T-helper 9 cell (primary cell): Measurements from ENCODE around the gene RHD.
A peak's percentile ranks its signal among the peaks of the same experiment; 100 is the strongest.
"Not testable (repeated sequence)": the region's sequence is repeated elsewhere in the genome, so short reads cannot be mapped to it uniquely, and the experiment has no call there.

Experiments
- DNase-seq: peaks from one replicate; pipeline ENCODE4 v3.0.0-alpha.2; 2020

The RHD gene

DNA sequence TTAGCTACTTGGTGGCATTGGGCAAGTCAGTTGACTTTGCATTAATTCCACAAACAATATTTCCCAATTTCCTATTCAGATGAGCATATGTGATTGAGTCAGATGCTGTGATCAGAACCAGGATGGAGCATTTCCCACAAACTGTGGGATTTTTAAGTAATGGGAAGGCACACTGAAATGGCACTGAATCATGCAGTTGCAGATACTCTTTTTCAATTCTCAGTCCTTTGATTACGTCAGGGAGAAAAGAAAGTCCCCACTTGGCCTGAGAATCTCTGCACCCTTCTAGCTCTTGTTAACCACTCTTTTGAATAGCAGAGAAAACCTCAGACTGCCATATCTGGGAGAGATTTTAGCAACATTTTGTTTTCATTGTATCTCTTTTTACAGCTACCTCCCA, 36.8 kb downstream of the RHD start:
- not testable (repeated sequence) for DNase-seq

DNA sequence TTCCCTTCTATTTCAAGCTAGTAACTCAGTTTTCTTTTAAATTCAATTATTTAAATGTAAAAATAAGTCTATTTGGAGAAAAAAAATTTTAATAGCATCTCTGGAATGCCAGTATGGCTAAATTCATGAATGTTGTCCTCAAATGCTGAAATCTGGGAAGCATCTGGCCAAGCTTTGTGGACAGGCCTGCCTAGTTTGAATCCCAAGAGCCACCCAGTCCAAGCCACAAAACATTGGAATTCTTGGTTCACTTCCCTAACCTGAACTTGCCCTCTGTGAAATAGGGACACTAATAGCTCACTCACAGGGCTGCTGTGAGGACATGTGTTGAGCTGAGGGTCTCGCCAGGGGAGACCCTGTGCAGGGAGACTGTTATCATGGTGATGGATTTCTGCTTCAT, 37.2 kb downstream of the RHD start:
- not testable (repeated sequence) for DNase-seq

DNA sequence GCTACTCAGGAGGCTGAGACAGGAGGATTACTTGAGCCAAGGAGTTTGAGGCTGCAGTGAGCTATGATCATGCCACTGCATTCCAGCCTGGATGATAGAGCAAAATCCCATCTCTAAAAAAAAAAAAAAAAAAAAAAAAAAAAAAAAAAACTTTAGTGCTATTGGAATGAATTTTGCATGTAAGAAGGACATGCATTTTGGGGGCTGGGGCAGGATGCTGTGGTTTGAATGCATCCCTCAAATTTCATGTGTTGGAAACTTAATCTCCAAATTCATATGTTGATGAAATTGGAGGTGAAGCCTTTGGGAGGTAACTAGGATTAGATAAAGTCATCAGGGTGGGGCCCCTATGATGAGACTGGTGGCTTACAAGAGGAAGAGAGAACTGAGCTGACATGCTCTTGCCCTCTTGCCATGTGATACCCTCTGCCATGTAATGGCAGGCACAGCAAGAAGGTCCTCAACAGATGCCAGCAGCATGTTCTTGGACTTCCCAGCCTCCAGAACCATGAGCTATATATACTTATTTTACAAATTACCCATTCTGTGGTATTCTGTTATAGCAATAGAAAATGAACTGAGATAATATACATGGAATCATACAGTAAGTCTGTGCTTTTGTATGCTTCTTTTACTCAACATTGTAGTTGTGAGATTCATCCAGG, 40.6 kb downstream of the RHD start:
- DNase-seq: not testable (repeated sequence)

DNA sequence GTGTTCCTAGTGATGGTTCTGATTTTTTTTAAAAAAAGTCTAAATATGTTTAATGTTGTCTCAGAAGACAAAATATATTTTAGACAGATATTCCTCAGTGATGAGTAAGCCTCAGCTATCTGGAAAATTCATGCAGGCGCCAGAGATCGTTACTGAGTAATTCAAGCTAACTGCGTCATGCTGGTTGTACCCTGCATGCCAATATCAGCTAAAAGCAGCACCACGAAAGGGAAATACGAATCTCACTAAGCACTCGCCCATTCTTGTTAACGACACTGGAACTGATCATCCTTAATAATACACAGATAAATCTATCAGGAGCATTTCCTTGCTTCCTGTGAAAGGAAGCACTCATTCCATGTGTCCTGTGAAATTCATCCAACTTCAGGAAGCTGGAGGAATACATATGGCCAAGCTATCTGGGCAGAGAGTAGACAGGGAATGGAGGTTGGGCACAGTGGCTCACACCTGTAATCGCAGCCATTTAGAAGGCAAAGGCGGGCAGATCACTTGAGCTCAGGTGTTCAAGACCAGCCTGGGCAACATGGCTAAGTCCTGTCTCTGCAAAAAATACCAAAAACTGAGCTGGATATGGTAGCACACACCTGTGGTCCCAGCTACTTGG, 48.1 kb downstream of the RHD start:
- DNase-seq: not testable (repeated sequence)

DNA sequence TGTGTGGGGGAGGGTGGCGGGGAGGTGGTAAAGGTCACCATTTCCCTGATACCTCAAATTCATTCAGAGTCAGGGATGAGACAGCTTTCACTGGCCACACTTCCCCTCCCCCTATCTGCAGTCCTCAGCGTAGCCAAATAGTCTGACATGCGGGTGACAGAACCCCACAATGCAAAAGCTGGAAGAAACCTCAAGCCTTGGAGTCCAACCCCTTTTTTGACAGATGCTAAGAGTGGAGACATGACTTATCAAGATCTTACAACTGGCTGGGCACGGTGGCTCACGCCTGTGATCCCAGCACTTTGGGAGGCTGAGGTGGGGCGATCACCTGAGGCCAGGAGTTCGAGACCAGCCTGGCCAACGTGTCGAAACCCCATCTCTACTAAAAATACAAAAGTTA, 49.8 kb downstream of the RHD start:
- DNase-seq: not testable (repeated sequence)

DNA sequence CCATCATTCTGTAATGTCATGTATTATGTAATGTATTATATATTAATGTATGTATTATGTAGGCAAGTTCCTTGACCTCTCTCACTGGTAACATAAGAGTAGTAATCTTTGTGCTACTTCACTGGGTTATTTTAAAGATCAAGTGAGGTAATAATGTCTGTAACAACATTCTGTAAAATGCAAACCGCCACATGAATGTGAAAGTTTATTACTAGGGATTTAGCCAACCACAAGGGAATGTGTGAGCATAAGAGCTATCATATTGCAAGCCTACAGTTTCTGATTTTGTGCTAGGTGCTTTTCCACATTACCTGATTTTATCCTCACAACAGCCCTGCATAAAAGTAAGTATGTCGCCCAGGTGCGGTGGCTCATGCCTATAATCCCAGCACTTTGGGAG, 52.1 kb downstream of the RHD start:
- not testable (repeated sequence) for DNase-seq

DNA sequence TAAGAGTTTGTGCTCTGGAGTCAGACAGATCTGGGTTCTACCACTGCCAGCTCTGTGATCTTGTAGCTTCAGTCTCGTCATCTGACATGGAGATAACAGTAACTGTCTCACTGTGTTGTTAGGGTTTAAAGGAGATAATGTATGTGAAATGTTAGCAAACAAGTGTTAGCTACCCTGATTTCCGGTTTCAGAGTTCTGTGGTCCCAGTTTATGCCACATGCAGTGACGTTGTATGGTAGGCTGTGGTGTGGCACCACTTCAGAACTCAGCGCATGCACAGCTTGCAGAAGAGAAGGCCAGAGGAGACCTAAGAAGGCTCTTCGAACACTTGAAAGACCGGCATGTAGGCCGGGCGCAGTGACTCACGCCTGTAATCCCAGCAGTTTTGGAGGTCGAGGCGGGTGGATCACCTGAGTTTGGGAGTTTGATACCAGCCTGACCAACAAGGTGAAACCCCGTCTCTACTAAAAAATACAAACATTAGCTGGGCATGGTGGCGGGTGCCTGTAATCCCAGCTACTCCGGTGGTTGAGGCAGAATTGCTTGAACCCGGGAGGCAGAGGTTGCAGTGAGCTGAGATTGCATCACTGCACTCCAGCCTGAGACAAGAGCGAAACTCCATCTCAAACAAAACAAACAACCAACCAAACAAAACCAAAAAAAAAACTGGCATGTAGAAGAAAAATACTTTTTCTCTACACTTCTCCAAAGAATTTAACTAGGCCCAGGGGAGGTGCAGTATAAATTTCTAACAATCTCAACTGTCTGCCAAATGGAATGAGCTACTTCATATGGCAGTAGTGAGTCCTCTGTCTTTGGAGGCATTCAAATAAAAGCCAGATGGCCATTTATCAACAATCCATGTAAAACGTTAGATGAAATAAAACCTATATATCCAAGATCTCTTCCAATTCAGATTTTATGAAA, 55.8 kb downstream of the RHD start:
- not testable (repeated sequence) for DNase-seq

DNA sequence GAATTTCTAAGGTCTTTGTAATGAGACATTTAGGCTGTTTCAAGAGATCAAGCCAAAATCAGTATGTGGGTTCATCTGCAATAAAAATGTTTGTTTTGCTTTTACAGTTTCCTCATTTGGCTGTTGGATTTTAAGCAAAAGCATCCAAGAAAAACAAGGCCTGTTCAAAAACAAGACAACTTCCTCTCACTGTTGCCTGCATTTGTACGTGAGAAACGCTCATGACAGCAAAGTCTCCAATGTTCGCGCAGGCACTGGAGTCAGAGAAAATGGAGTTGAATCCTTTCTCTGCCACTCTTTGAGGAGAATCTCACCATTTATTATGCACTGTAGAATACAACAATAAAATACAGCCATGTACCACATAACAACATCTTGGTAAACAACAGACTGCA, 56.5 kb downstream of the RHD start:
- DNase-seq: not testable (repeated sequence)

DNA sequence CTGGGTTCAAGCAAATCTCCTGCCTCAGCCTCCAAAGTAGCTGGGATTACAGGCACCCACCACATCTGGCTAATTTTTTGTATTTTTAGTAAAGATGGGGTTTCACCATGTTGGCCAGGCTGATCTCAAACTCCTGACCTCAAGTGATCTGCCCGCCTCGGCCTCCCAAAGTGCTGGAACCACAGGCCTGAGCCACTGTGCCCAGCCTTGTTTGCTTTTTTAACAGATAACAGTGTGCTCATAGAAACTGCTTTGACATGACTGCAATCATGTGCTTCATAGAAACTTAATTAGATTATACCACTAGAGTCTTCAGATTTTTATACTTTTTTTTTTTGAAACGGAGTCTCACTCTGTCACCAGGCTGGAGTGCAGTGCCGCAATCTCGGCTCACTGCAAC, 57.0 kb downstream of the RHD start:
- not testable (repeated sequence) for DNase-seq

DNA sequence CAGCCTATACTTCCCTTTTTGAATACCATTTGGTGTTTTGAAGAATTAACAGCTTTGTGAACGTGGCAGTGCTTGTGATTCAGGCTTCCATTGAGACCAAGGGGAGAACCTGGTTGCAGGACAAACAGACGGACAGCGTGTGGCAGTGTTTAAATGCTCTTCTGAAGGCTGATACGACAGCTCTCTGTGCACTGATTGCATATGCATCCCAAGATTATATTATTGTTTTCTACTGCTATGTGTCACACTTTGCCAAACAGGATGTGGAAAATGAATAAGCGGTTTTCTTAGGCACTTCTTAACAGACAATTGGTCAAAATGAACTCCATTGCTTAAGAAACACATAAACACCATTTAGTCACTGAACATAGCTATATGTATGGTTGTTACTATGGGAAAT, 57.6 kb downstream of the RHD start:
- DNase-seq: not testable (repeated sequence)

DNA sequence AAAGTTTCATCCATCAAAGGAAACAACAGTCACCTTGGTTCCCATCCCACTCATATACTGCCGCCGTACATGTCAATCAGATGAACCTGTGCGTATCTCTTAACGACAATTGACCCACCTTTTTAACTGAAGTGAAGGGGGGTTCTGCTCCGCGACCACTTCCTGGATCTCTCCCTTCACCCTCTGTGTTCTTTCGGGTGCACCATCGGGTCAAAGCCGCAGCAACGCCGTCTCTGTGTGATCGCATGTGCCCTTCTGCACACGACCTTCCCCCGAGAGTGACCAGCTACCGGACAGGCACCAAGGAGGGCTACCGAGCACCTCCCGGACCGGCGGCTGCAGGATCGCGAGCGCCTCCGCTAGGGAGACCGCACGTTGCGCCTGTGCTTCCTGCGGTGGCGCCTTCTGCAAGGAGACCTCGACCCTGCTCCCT, 64.6 kb downstream of the RHD start:
- DNase-seq: peak; percentile 11

DNA sequence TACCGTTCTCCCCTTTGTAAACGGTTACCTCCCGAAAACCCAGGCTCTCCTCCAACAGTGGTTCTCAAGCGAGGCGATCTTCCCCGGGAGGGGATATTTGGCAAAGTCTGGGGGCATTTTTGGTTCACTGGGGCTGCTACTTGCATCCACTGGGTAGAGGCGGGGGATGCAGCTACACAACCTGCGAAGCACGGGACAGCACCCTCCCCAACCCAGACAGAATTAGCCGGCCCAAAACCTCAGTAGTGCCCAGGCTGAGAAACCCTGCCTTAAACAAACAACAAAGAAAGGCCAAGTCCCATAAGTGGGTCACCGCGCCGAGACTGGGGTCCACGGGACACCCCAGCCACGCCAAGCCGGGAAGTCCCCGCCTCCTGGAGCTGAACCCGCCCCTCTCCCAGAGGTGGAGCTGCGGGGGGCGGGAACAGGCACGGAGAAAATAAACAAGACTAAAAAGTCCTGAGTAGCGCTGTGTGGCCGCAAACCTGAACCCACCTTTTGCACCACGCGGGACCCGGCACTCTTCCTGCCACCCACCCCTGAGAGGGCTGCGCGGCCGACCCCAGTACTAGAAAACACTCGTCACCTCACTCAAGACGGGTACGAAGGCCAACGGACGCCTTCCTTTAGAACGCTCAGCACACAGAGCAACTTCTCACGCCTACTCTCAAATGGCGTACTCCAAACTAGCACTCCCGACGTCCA, 65.3 kb downstream of the RHD start:
- peak; percentile 33 for DNase-seq

DNA sequence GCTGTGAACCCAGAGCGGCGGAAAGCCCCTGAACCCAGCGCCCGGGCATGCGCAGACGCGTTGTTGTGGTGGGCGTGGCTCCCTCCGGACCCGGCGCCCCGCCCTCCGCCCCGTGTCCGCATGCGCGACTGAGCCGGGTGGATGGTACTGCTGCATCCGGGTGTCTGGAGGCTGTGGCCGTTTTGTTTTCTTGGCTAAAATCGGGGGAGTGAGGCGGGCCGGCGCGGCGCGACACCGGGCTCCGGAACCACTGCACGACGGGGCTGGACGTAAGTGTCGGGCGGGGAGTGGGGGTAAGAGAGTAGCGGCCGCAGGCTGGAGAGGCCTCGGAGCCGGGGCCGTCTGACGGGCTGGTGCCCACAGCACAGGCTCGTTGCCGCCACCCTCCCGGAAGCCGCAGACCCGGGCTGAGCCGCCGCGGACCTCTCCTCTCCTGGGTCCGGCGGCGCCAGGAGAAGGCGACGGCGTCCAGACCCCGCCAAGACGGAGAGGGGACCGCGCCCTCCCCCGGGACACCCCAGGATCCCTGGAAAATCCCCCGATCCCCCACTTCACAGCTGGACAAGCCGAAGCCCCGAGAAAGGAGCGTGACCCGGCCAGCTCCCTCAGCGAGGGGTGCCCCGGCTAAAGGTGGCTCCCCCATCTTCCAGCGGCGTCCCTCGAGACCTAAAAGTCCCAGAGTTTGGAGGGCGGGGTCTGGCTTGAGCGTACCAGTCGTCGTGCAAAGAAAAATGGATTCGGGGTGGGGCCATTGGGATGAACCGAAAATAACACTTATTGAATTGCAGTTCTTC, 66.1 kb downstream of the RHD start, which contains the start of gene TMEM50A:
TSS of gene TMEM50A (plus strand) at position 147 of the 794 bp plus-strand sequence. CDS start 2,153 bp downstream, outside the sequence.
- peak; percentile 87 for DNase-seq

DNA sequence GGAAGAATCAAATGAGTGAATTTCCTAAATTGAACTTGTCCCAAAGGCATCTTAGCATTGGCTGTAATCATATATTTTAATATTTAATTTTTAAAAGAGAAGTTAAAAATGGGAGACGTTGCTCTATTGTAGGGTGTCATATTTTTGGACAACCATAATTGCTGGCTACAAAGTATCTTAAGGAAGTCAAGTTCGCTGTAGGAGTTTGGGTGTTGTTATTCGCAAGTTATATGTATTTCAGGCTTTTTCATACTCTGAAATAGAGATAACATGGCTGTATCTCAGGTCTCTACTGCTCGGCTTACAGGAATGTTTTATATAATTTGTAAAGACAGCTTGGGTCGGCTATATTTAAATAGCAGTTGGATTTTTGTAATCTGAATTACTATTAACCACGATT, 66.7 kb downstream of the RHD start:
- no peak for DNase-seq

DNA sequence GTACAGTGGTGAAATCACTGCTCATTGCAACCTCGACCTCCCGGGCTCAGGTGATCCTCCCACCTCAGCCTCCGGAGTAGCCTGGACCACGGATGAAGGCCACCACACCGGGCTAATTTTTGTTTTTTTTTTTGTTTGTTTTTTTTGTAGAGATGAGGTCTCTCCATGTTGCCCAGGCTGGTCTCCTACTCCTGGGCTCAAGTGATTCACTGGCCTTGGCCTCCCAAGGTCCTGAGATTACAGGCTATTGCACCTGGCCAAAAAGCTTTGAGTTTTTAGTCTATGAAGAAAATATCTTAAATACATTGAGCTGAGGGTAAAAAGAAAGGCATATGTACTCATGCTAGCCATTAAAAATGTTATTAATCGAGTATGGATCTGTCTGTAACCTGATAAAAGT, 69.4 kb downstream of the RHD start:
- no peak for DNase-seq

DNA sequence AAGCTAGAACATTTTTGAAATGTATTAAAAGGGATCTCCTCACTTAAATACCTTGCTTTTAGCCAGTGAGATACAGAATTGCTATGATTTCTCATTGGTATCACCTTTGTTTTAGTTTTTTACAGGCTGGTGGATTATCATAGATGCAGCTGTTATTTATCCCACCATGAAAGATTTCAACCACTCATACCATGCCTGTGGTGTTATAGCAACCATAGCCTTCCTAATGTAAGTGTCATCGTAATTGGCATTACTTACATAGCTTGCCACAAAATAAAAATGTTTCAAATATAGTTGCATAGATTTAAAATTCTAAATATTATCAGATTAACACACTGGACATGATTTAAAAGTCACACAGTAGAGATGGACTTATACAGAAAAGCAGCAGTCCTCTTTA, 70.5 kb downstream of the RHD start:
- DNase-seq: no peak

DNA sequence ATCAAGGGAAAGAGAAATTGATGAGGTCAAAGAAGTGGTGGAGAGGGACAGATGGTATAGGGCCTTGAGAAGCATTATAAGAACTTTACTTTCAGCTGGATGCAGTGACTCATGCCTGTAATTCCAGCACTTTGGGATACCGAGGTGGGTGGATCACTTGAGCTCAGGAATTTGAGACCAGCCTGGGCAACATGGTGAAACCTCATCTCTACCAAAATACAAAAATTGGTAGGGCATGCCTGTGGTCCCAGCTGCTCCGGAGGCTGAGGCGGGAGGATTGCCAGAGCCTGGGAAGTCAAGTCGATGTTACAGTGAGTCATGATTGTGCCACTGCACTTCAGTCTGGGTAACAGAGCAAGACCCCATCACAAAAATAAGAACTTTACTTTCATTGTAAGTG, 71.6 kb downstream of the RHD start:
- DNase-seq: no peak

DNA sequence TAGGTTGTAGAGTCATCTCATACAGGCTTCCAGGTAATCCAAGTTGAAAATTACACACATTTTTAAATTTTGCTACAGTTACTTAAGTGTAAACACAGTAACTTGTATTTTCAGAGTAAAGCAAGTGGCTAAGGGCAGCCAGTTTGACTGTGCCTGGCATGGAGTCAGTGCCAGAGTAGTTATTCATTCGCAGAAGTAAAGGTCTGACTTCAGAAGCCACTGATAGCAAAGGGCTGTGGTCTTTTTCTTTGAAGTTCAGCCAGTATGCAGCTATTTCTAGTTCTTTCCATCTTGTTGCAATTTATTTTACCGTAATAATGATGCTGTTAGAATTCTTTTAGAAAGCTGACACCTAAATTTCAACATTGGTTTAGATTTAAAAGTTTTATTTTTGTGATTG, 75.2 kb downstream of the RHD start:
- DNase-seq: no peak

DNA sequence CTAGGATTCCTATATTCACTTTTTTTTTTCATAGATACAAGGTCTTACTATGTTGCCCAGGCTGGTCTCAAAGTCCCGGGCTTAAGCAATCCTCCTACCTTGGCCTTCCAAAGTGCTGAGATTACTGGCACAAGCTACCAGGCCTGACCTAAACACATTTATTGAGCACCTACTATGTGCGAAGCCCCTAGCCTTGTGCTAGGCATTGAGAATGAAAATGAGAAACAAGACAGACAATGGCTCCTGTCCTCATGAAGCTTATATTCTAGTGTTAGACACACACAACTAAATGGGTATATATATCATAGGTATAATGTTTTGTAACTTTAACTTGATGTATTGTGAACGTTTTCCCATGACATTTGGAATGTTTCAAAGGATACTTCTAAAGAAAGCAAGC, 77.3 kb downstream of the RHD start:
- DNase-seq: no peak

DNA sequence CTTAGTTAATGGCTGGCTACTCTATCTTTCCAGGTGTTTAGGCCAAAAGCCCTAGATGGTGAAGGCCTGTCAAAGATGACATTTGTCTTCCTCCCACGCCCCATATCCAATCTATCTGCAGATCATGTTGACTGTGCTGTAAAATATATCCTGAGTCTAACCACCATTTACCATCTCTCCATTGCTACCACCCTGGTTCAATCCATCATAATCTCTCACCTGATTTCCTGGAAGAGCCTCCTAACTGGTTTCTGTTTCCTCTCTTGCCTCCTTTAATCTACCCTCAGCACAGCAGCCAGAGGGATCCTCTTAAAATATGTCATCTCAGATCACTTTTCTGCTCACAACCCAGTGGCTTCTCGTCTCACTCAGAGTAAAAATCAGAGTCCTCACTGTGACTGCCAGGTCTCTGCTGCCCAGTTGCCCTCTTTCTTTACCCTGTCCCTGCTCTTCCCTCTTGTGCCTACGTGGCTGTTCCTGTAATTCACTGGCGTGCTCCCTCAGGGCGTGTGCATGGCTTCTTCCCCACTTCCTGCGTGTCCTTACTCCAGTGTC, 83.6 kb downstream of the RHD start:
- DNase-seq: no peak

DNA sequence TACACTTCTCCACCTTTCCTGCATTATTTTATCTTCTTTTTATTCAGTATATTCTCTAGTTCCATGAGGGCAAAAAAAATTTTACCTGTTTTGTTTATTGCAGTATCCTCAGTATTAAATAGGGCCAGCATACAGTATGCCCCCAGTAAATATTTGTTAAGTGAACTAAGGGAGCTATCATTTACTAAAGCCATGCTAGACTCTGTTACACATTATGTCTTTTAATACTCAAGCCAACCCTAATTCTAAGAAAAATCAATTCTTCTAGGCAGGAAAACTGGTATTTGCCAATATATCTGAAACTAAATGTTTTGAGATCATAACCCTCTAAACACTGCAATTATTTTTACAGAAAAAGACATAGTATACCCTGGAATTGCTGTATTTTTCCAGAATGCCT, 84.1 kb downstream of the RHD start:
- no peak for DNase-seq

DNA sequence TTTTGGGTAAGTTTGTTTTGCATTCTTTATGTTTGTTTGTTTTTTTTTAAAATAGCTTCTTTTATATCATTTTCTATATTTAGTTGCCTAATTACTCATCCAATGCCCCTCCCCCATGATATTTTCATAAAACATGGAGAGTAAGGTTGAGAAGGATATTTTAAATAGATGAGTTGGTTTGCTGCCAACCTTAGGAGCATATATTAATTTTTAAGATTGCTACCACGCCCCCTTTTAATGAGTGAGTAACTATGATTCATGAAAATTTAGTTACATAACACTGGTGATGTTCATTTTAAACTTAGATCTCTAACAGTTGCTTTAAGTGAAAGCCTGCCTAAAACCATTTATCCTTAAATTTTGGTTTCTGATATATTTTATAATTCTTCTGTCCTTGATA, 84.5 kb downstream of the RHD start:
- DNase-seq: no peak
